Omental fat pad (tissue), 4 donors: ENCODE measurements around the gene COPS8. TPM values are rescaled to one million over a fixed set of nuclear protein-coding genes. Genes with fewer than 3 reads are reported as not detected.

Experiments used
- ATAC-seq: fragments of 150-250 bp; one replicate; pipeline ENCODE4 v1.9.1; 2016; ENCODE audit warnings: mild to moderate bottlenecking, moderate library complexity; ENCODE audit not compliant: low FRiP score
- DNase-seq: peaks from one replicate; pipeline ENCODE4 v3.0.0-alpha.2; 2019; ENCODE audit warnings: low spot score
- total RNA-seq, 4 donors: library from RNA; depleted of rRNA; stranded (reverse); fragments of >200 nt; gene quantifications; one replicate each; pipeline ENCODE4 v1.1.0, GENCODE V29; 2016
- TF ChIP-seq, protein P1 (sequence below), 3 donors: fragments of 450-650 bp; IDR thresholded peaks; one replicate each; pipeline ENCODE4 v1.5.1; 2016 to 2017; ENCODE audit warnings: antibody characterized with exemption in 3 of 3, mild to moderate bottlenecking in 3 of 3, moderate library complexity in 2 of 3

Gene COPS8
- total RNA-seq, 4 donors from 2014 or later = 76.4 to 105 (median 90.5) TPM

DNA sequence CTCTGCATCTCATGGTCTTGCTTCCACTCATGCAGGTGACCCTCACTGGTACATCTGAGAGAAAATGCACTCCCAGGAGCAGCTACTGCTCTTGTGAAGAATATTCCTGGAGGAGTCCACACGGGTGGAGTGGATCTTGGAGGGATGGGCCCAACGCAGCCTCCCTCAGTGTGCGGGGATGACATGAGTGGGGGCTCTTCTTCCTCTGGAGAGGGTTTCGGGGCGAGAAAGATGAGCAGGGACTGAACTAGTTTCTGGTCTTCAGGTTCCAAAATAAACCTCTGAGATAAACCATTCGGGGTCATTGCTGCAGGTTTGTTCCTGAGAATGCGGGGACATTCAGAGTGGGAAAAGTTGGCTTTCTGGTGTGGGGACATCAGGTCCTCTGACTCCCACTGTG lies 39.1 kb downstream of the COPS8 start:
- TF ChIP-seq, protein P1, sequence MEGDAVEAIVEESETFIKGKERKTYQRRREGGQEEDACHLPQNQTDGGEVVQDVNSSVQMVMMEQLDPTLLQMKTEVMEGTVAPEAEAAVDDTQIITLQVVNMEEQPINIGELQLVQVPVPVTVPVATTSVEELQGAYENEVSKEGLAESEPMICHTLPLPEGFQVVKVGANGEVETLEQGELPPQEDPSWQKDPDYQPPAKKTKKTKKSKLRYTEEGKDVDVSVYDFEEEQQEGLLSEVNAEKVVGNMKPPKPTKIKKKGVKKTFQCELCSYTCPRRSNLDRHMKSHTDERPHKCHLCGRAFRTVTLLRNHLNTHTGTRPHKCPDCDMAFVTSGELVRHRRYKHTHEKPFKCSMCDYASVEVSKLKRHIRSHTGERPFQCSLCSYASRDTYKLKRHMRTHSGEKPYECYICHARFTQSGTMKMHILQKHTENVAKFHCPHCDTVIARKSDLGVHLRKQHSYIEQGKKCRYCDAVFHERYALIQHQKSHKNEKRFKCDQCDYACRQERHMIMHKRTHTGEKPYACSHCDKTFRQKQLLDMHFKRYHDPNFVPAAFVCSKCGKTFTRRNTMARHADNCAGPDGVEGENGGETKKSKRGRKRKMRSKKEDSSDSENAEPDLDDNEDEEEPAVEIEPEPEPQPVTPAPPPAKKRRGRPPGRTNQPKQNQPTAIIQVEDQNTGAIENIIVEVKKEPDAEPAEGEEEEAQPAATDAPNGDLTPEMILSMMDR (IDR thresholded peaks at IDR 0.05) = no peak
- DNase-seq = no peak
- no peak for ATAC-seq

DNA sequence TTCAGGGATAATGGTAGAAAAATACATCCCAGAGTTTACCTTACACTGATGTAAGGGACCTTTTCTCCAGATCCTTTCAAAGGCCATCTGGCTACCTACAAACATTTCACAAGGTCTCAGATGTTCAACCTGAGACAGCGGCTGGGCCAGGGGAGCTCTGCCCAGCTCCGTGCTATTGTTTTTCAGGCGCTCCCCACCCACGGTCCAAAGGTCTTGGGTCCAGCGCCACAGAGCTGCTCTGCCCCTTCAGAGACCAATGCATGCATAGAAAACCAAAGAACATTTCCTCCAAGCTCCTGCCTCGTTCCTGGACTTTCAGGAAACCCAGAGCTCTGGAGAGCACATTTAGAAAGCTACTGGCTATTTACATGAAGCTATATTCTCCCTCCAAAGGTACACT lies 40.3 kb downstream of the COPS8 start:
- ATAC-seq = no peak
- DNase-seq = no peak
- TF ChIP-seq, protein P1 (IDR thresholded peaks at IDR 0.05) = no peak

DNA sequence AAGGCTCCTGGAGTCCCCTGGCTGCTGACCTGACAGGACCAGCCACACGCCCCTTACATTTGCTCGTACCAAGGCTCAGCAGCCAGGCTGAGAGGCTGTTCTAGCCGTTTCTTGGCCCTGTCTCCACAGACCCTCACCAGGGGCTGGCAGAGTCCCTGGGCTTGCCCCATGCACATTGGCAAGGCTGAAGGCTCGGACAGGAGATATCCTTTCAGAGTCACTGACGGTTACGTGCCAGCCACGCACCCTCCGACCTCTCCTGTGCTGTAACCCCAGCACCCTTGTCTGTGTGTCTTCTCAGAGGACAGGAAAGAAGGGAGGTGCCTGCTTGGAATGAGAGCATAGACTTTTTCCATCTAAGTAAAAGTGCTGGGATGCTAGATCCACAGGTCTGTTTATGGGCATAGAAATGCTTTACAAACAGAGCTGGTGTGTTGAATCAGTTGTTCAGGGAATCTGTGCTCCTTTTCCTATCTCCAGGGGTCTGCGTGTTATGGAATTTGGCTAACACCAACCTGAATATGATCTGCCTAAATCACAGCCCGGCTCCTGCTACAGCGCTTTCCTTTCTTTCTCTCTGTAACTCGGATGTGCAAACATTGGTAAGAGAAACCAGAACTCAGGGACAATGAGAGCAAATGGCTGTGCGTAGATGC lies 41.0 kb downstream of the COPS8 start:
- no peak for DNase-seq
- TF ChIP-seq, protein P1 (IDR thresholded peaks at IDR 0.05) = no peak
- no peak for ATAC-seq

DNA sequence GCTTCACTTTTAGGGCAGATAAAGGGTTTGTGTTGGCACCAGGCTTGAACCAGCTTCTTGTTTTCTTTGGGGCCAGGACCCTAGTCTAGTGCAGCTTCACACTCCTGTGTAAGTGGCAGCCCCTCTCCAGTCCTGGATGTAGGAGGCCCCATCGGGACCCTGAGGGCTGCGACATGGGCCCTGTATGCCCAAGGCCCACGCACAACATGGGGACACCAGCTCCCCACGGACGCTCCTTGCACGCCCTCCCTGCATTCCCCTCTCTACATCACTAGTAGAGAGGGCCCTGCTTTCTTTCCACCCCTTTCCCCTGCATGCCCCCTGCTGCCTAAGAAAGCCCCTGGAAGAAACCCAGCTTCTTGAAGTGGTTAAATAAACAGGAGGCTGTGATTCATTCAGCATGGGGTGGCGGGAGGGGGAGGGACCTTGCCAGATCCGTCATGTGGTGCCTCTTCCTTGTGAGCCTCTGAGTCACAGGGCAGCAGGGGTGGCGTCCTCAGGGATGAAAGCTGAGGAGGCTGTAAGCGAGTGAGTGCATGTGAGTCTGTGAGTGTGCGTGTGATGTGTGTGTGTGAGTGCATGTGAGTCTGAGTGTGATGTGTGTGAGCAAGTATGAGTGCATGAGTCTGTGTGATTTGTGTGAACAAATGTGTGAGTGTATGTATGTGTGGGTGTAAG lies 42.5 kb downstream of the COPS8 start:
- TF ChIP-seq, protein P1 (IDR thresholded peaks at IDR 0.05) = no peak
- peak; percentile 93 for DNase-seq
- peak; percentile 92 for ATAC-seq

DNA sequence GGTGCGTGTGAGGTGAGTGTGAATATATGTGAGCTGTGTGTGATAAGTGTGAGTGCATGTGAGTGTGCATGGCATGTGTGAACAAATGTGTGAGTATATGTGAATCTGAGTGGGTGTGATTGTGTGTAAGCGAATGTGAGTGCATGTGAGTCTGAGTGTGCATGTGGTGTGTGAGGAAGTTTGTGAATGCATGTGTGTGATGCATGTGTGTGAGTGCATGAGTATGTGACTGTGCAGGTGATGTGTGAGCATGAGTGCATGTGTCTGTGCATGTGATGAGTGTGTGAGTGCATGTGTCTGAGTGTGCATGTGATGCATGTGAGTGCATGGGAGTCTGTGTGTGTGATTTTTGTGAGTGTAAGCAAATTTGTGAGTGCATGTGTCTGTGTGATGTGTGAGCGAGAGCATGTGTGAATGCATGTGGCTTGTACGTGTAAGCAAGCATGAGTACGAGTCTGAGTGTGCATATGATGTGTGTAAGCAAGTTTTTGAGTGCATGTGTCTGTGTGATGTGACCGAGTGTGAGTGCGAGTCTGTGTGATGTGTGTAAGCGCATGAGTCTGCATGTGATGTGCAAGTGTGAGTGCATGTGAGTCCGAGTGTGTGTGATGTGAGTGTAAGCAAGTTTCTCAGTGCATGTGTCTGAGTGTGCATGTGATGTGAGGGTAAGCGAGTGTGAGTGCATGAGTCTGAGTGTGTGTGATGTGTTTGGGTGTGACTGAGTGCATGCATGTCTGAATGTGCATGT lies 43.3 kb downstream of the COPS8 start:
- DNase-seq = no peak
- no peak for ATAC-seq
- TF ChIP-seq, protein P1 (IDR thresholded peaks at IDR 0.05) = no peak

DNA sequence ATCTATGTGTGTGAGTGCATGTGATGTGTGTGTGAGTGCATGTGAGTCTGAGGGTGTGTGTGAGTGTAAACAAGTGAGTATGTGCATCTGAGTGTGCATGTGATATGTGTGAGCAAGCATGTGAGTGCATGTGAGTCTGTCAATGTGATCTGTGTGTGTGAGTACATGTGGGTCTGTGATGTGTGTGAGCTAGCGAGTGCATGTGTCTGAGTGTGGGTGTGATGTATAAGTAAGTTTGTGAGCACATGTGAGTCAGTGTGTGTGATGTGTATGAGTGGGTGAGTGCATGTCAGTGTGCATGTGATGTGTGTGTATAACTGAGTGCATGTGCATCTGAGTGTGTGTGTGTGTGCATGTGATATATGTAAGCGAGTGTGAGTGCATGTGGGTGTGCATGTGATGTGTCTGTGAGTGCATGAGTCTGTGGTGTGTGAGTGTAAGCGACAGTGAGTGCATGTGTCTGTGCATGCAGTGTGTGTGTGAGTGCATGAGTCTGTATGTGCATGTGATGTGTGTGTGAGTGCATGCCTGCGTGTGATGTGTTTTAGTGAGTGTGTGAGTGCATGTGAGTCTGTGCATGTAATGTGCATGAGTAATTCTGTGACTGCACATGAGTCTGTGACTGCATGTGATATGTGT lies 44.1 kb downstream of the COPS8 start:
- ATAC-seq = no peak
- DNase-seq = no peak
- TF ChIP-seq, protein P1 (IDR thresholded peaks at IDR 0.05) = no peak
